LoVo (cell line): ENCODE measurements around the gene MRPL45.

Experiments used
- DNase-seq: peaks from one replicate; pipeline ENCODE4 v3.0.0-alpha.2; 2016; ENCODE audit warnings: low spot score

Gene MRPL45

DNA sequence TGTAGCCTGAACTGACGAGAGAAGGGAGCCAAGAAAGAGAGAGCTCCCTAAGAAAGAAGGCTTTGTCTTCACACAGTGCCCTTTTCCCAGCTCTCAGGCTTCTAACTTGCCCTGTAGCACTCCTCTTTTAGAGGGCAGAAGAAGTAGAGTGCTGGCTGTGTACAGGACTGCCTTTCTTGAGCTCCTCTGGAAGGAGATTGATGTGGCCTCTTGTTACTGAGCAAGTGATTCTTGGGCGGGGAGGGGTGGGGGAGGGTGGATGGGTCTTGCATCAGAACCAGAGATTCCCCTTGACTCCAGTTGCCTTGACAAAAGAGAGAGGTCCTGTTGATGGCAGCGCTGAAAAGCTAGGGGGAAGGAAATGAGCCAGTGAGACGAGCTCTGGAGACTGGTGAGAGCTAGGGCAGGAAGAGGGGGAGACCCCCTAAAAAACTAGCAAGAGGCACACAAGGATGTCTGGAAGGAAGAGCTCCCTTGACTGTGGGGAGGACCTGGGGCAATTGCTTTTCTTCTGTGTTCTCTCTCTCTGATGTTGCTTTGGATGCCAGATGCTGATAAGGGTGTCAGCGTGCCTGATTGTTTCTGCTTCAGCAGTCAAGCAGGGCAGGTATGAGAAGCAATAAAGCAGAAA is 28.4 kb downstream of the MRPL45 start:
- no peak for DNase-seq

DNA sequence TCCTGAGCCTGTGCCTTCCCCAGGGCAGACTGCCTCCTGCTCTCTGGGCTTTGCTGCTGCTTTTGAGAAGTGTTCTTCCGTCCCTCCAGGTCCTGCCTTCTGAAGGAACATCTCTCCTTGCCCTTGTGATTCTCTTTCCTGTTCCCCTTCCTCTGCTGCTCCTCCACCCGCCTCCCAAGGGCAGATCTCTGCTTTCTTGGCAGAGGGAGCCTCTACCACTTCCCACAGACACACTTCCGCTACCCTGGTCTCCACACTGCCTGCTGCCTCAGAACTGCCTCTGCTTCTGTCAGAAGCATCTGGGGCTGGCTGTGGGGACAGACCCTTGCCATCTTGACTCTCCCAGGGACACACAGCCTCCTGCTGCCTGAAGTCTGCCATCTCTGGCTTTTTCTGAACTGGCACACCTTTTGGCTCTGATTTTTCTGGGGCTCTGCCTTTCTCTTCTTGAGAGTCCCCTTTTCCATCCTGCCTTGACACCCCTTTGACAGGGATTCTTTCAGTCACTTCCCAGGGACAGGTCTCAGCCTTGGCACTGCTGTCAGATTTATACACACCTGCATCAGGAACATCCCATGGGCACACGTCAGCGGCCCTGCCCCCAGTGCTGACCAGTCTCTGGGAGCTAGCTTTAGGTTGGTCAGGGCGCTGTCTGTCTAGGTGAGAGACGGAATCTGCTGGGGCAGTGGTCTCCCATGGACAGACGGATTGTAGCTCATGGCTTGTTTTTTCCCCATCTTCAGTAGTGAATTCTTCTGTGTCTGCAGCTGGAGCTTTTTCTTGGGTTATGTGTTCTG is 30.2 kb downstream of the MRPL45 start:
- no peak for DNase-seq

GRCh38 chr17:38327936-38328335 is 31.0 kb downstream of the MRPL45 start:
- DNase-seq, result no peak

GRCh38 chr17:38328620-38329019 is 31.7 kb downstream of the MRPL45 start:
- no peak for DNase-seq

DNA sequence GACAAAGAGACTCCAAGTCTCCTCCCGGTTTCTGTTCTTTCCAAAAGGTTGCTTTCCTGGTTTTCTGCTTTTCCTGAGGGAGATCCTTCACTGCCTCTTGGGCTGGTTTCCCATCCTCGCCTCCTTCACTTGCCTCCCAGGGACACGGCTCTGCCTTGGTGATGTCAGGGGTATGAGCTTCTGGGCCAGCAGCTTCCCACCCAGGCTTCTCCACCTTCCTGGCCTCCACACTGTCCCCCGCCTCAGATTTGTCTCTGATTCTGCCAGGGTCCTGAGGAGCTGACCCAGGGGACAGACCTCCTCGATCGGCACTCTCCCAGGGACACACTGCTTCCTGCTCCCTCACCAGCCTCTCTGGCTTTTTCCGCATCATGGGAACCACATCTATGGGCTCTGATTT is 32.3 kb downstream of the MRPL45 start:
- DNase-seq, result no peak

- DNase-seq, result no peak
Observed at GRCh38 chr17:38329808-38330730, 33.1 kb downstream of the MRPL45 start.

- DNase-seq, result no peak
Observed at GRCh38 chr17:38330941-38331411, 34.0 kb downstream of the MRPL45 start.

- no peak for DNase-seq
Observed at GRCh38 chr17:38332735-38333134, 35.8 kb downstream of the MRPL45 start.

- no peak for DNase-seq
Observed at GRCh38 chr17:38333635-38334295, 36.8 kb downstream of the MRPL45 start.

DNA sequence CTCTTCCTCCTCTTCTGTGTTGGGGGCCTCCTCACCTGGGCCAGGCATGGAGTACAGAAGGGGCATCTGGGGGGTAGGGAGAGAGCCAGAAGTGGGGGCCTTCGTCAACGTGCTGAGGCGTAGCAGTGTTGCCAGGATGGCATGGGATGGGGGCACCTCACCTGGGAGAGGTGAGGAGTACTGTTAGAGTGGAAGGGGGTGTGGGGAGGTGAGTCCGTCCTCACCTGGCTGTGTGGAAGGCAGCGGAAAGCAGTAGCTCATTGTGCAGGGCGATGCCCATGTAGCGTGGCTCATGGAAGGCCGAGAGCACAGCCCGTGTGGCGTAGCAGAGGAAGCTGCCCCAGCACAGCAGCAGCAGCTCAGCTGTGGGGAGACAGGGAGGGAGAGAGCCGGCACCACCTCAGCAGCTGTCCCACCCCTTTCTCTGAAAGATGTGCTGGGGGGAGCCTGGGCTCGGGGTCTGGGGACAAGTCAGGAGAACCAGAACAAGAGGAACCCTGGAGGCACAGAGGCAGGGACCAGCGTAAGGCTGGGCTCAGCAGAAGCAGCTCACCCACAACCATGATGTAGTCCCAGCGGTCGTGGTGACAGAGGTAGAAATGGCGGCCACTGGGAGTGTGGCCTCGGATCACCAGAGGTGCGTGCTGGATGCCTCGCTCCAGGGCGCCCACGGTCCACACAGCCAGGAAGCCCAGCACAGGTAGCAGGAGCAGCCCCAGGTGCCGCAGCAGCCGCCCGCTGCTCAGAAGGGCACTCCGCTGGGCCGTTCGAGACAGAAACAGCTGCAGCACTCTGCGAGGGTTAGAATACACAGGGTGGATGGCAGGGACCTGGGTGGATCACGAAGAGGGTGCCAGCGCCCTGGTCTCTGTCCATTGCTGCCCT is 37.8 kb downstream of the MRPL45 start:
- no peak for DNase-seq

GRCh38 chr17:38336838-38337237 is 39.9 kb downstream of the MRPL45 start:
- no peak for DNase-seq

DNA sequence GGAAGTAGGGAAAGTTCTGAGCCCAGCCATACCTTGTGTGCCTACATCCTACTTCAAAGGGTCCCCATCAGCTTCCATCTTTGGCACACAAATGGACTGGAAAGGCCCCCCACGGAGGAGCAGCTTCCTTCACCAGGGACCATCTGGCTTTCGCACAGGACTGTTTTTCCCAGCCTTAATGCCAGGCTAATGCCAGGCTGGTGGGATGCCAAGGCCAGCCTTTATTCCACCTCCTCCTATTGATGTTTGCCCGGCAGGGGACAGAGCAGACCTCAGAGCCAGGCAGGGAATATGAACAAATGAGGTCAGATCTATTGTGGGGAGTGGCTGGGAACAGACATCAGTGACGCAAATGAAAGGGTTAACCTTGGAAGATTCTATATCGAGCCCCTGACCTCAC is 41.1 kb downstream of the MRPL45 start:
- DNase-seq, result no peak

DNA sequence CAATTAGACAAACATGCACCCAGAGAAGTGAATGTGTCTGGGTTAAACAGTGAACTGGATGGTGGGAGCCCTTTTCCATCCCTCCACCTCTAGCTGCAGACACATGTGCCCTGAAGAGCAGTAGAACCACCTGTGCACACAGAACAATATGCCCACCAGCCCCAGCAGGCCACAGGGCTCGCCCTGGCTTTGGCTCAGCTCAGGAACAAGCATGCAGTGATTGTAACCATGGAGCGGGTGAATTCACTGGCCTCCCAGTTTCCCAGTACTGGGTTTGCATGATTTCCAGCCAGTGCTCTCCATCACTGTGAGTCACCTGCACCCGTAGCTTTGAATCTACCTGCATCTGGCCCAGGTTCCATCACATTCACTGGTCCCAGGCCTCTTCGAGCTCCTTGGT is 41.6 kb downstream of the MRPL45 start:
- DNase-seq, result no peak

GRCh38 chr17:38339891-38340290 is 42.9 kb downstream of the MRPL45 start:
- no peak for DNase-seq

GRCh38 chr17:38341035-38341721 is 44.2 kb downstream of the MRPL45 start:
- DNase-seq, result peak; percentile 56

DNA sequence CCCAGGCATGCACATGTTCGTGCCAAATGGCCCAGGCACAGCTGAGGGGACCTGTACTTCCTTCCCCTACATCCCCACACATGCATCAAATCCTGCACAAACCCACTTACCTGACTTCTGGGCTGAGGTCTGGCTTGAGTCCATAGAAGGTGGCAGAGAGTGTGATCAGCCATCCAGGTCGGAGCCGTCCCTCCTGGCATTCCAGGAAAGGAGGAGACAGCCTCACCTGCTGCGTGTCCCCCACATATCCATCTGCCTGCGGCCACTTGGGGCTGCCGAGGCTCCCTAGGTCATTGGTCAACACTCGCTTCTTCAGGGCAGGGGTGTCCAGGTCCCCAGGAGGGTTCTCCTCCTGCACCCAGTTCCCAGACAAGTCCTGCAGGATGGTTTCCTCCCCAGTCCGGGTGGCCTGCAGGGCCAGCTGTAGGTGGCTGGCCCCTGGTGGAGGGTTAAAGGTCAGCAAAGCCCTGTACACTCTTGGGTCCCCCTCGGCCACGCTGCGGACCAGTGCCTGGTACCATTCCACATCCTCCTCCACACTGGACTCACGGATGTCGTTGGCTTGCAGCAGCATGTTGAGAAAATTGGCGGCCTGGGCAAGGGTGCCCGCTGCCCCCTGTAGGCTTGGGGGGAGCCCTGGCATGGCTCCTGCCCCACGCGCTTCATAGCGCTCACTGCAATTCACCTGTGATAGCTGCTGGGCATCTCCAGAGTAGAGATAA is 46.1 kb downstream of the MRPL45 start:
- no peak for DNase-seq

GRCh38 chr17:38343608-38344419 is 46.8 kb downstream of the MRPL45 start, which contains the start of gene GPR179:
Gene GPR179 (minus strand): TSS chr17:38343956. CDS start chr17:38343789, 167 bp downstream.
- DNase-seq, result no peak

DNA sequence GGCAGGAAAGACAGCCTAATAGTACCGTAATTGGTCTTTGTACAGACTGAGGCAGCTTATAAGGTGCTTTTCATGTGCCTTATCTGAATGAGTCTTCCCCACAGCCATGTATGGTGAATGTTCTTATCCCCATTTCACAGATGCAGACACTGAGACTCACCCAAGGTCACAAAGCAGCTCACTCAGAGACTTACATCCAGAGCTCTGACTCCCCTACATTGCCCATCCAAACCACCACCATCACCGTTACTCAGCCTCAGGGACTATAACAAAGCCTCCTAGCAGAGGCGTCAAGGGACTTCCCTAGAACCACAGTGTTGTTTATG is 47.4 kb downstream of the MRPL45 start:
- DNase-seq, result no peak

DNA sequence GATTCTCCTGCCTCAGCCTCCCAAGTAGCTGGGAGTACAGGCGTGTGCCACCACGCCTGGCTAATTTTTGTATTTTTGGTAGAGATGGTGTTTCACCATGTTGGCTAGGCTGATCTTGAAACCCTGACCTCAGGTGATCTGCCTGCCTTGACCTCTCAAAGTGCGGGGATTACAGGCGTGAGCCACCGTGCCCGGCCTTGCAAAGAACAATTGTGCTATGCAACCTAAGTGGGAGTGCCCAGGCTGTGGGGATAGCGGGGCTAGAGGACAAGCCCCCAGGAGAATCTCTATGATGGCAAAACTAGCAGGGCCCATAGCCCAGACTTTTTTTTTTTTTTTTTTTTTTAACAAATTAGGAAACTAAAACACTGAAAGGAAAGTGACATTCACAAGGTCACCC is 48.8 kb downstream of the MRPL45 start:
- no peak for DNase-seq
